ENCODE data around the gene SHMT2. TPM values are rescaled to one million over a fixed set of nuclear protein-coding genes. Genes with fewer than 3 reads are reported as not detected.

The SHMT2 gene
- total and polyA plus RNA-seq, 9 of the 15 experiments (the other 6 are each of a cell fraction or from before 2014, with no cell fraction given): 46.1 to 319 (median 115) TPM

- TF ChIP-seq USF2 (CRISPR knock-in tag; IDR thresholded peaks at IDR 0.05): no peak
- TF ChIP-seq JUND (IDR thresholded peaks at IDR 0.05; ENCODE audit: borderline replicate concordance, low read depth, low read length): peak; percentile 62
- no peak; the same call in 2 of the 3 replicates for TF ChIP-seq JUND (tag; IDR thresholded peaks at IDR 0.05; ENCODE audit: borderline replicate concordance, low read depth, low read length)
Measured at GRCh38 chr12:57238854-57239554, 9.5 kb downstream of the SHMT2 start (continued).

- Histone ChIP-seq H3K4me1 (replicated peaks in 1 of 2; ENCODE audit: control insufficient read depth in 2 of 2, insufficient read depth in 2 of 2, low read length in 2 of 2) (peaks cover 52 to 86% of the 10 kb centered on the region in 2 experiments), H3K4me3 (peak overlapping the region; percentile 46), H3K27ac (ENCODE audit: extremely low read depth, low read depth, low read length) (no peak overlapping the region; the same call in 2 of the 3 replicates), H2AFZ (ENCODE audit: low read depth, low read length) (peak overlapping the region; percentile 99), H3K9me1 (ENCODE audit: control insufficient read depth, insufficient read depth, low read length) (peaks cover 2% of the 10 kb centered on the region), H4K20me1 (replicated peaks; ENCODE audit: control insufficient read depth, insufficient read depth, low read length) (peaks cover 8% of the 10 kb centered on the region), H3K27me3 (ENCODE audit: control insufficient read depth in 2 of 2, insufficient read depth in 2 of 2, low read length in 2 of 2) (peaks cover 2 to 23% of the 10 kb centered on the region in 2 experiments; a peak in 3 of 5 replicates), H3K9me3 (replicated peaks; ENCODE audit: control insufficient read depth, insufficient read depth, low read depth, low read length) (no peaks in the 10 kb centered on the region), H3K9ac (ENCODE audit: insufficient read depth in 1 of 2, low read depth in 2 of 2, low read length in 2 of 2) (peak overlapping the region; percentile 63 to 84; a peak in 3 of 4 replicates), H3K4me2 (ENCODE audit: insufficient read depth, low read length) (peak overlapping the region; percentile 84), H3K36me3 (ENCODE audit: control insufficient read depth, insufficient read depth, low read length) (peaks cover 12% of the 10 kb centered on the region; the same call in 1 of the 3 replicates), H3K79me2 (ENCODE audit: control insufficient read depth, insufficient read depth, low read length) (no peaks in the 10 kb centered on the region)
- no peak for FAIRE-seq
- in situ Hi-C loops (cut with MboI): loop anchor here (5.0 kb wide), 1 partner anchor 32 kb away; no protein-coding TSS in a partner anchor
- intact Hi-C loops (cut with micrococcal nuclease): loop anchor here (1.0 to 10.0 kb wide), 4 partner anchors 26 to 162 kb away; partner anchors contain the start of genes LRP1 and NEMP1
- POLR2A ChIA-PET: interaction anchor here (0.5 to 4.7 kb wide), 4 partner anchors 9 to 594 kb away, joined by 3 to 33 read pairs (median 3); partner anchors contain the start of genes ATP5F1B and SHMT2
- BruUV-seq (replicated peaks): no TSS peak
- CTCF ChIA-PET (ENCODE audit: low intra/inter-chr PET ratio): interaction anchor here (0.5 to 6.6 kb wide), 6 partner anchors 19 to 232 kb away, joined by 3 to 186 read pairs (median 3); partner anchors contain the start of gene NXPH4
- no peak for DNase-seq (ENCODE audit: extremely low read depth in 1 of 4, low spot score in 3 of 4)
- 12% methylated on average over 13 of the region's 14 CpGs for WGBS (ENCODE audit: insufficient coverage, low coverage, missing lambda C conversion rate)
- no peak for ATAC-seq
- TF ChIP-seq HDGF (IDR thresholded peaks at IDR 0.05) (0 out of 2 replicates have a peak, but pooled peaks have one; percentile 41), LARP7 (IDR thresholded peaks at IDR 0.05) (peak; percentile 58; the same call in 1 of the 2 replicates), ZNF12 (CRISPR knock-in tag; IDR thresholded peaks at IDR 0.05) (0 out of 2 replicates have a peak, but pooled peaks have one; percentile 21), MED1 (CRISPR knock-in tag; IDR thresholded peaks at IDR 0.05; ENCODE audit: borderline replicate concordance) (no peak), PTRF (tag; IDR thresholded peaks at IDR 0.05) (no peak), CGGBP1 (CRISPR knock-in tag; IDR thresholded peaks at IDR 0.05) (no peak), RBM17 (IDR thresholded peaks at IDR 0.05; ENCODE audit: borderline replicate concordance, low read depth, low read length) (no peak), RCOR1 (IDR thresholded peaks at IDR 0.05; ENCODE audit: borderline replicate concordance in 1 of 2, low read depth in 2 of 2, low read length in 2 of 2) (no peak), E4F1 (CRISPR knock-in tag; IDR thresholded peaks at IDR 0.05; ENCODE audit: borderline replicate concordance) (no peak), NFIC (IDR thresholded peaks at IDR 0.05) (no peak), STAT5A (IDR thresholded peaks at IDR 0.05; ENCODE audit: borderline replicate concordance, low read length) (no peak), OTX1 (CRISPR knock-in tag; IDR thresholded peaks at IDR 0.05) (peak; percentile 19; the same call in 1 of the 2 replicates)
Measured at GRCh38 chr12:57239587-57240065, 10.1 kb downstream of the SHMT2 start.

Measured in K562 (cell line).